Activated T-helper 2 cell treated with anti-CD3 and anti-CD28 coated beads, Interferon-gamma antibody, Interleukin-2, Interleukin-4, amounts not matched to agents 10 μg/mL and 5 μg/mL and 100 μg/mL, durations not matched to agents 14 hours and 24 hours and 36 hours (primary cell): ENCODE data around the gene ANAPC5. TPM values are rescaled to one million over a fixed set of nuclear protein-coding genes. Genes with fewer than 3 reads are reported as not detected.
"Not testable (repeated sequence)": the region's sequence is repeated elsewhere in the genome, so short reads cannot be mapped to it uniquely, and the experiment has no call there.

Experiments used
- DNase-seq: peaks from one replicate; pipeline ENCODE4 v3.0.0; 2021; ENCODE audit warnings: low spot score
- H3K27ac Mint-ChIP-seq: one replicate; pipeline ENCODE4 v1.8.0; 2021; ENCODE audit warnings: mixed read lengths
- H3K27me3 Mint-ChIP-seq: one replicate; pipeline ENCODE4 v1.8.0; 2021; ENCODE audit warnings: low read depth, mixed read lengths
- H3K36me3 Mint-ChIP-seq: one replicate; pipeline ENCODE4 v1.8.0; 2021; ENCODE audit warnings: low read depth, mixed read lengths
- H3K4me1 Mint-ChIP-seq: one replicate; pipeline ENCODE4 v1.8.0; 2021; ENCODE audit warnings: low read depth, mixed read lengths
- H3K4me3 Mint-ChIP-seq: one replicate; pipeline ENCODE4 v1.8.0; 2021; ENCODE audit warnings: low read depth, mild to moderate bottlenecking, moderate library complexity, mixed read lengths
- H3K9me3 Mint-ChIP-seq: one replicate; pipeline ENCODE4 v1.8.0; 2021; ENCODE audit warnings: mixed read lengths
- intact Hi-C: fragments of 100-400 bp; cut with micrococcal nuclease; formaldehyde crosslinking; loops from one replicate; pipeline ENCODE4 v1.15.1; 2023
- total RNA-seq: library from RNA; stranded (reverse); gene quantifications from 2 replicates; pipeline ENCODE4 v1.2.3, GENCODE V29; 2022

The ANAPC5 gene
- 132 and 135 TPM in 2 replicates for total RNA-seq

- H3K36me3 Mint-ChIP-seq: peaks cover 20% of the 10 kb centered on the region
- H3K27ac Mint-ChIP-seq: peak within 1 kb of the TSS; percentile 97
- H3K4me3 Mint-ChIP-seq: peak within 1 kb of the TSS; percentile 95
- intact Hi-C loops: loop anchor here (1.0 to 5.0 kb wide), 3 partner anchors 48 to 275 kb away; partner anchors contain the start of genes ORAI1 and RNF34
- peak; percentile 92 for DNase-seq
- no peaks in the 10 kb centered on the region for H3K9me3 Mint-ChIP-seq
- H3K27me3 Mint-ChIP-seq: peaks cover under 1% of the 10 kb centered on the region
- peaks cover 20% of the 10 kb centered on the region for H3K4me1 Mint-ChIP-seq
These were observed at the start of gene ANAPC5 for GRCh38 chr12:121351820-121352681. TSS of gene ANAPC5 (minus strand) at chr12:121352411. CDS start at chr12:121352340, 71 bp downstream.

GRCh38 chr12:121400332-121401139 lies 48.3 kb upstream of the ANAPC5 start:
- intact Hi-C loops: loop anchor here (1.0 to 2.0 kb wide), 2 partner anchors 48 to 66 kb away; partner anchors contain the start of gene ANAPC5
- Mint-ChIP-seq H3K4me3 (peak overlapping the region; percentile 97), H3K36me3 (peaks cover 27% of the 10 kb centered on the region), H3K9me3 (no peaks in the 10 kb centered on the region), H3K27ac (peak overlapping the region; percentile 96), H3K27me3 (no peaks in the 10 kb centered on the region), H3K4me1 (peaks cover 35% of the 10 kb centered on the region)
- DNase-seq: peak; percentile 56

DNA sequence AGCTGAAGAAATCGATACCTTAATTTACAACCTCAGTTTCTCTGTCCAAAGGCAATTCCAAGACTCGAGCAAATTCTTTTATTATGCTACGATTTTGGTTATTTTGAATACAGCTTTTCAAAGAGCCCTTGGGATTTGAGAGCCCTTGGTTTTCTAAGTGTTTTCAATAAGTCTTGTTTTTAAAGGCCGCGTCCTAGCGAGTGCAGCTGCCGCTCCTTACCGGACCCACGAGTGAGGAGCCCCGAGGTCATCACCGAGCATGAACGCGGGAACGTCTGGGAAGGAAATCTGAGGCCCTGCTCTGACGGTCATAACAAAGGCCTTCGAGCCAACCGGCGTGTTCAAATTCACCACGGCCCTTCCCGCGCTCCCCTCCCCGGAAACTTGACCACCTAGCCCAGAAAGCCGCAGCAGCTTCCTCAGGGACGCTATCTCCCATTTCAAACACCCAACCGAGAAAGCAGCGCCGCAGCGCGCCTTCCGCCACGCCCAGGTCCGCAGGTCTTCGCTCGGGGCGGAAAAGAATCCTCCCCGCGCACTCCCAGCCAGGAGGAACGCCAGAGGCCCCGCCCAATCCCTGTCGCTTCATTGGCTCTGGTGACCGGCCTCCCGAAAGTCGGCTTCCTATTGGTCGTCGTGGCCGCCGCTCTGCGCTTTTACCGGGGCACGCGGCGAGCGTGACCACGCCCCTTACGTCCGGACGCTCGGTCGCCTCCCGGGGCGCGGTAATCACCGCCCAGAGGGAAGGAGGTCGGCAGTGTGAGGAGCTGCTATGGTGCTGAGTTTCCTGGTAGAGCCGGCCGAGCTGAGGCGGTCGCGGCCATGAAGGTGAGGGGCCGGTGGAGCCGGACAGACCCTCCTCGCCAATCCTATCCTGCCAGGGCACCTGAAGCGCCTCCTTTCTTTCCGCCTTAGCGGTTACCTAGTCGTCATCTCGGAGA lies 47.5 kb upstream of the ANAPC5 start, which contains the start of gene RNF34:
Gene RNF34 (plus strand): TSS at position 728 of the 941 bp plus-strand sequence. CDS start 95 bp downstream, at position 823.
- Mint-ChIP-seq H3K27me3 (no peaks in the 10 kb centered on the region), H3K4me3 (peak within 1 kb of the TSS; percentile 97), H3K9me3 (no peaks in the 10 kb centered on the region), H3K27ac (peak within 1 kb of the TSS; percentile 96), H3K4me1 (peaks cover 31% of the 10 kb centered on the region), H3K36me3 (peaks cover 19% of the 10 kb centered on the region)
- intact Hi-C loops: loop anchor here (1.0 to 2.0 kb wide), 2 partner anchors 47 to 67 kb away; partner anchors contain the start of gene ANAPC5
- peak; percentile 99 for DNase-seq

DNA sequence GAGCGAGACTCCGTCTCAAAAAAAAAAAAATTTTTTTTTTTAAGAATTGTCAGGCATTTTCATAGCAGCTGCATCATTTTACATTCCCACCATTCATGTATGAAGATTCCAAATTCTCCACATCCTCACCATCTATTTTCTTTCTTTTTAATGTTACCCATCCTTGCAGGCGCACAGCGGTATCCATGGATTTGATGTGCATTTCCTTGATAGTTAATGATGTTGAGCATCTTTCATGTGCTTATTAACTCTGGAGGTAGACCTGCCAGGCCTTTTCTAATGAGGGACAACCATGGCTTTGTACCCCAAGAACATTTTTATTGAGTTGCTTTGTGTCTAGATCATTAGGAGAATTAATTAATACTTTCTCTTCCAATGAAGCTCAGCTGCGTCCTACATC lies 46.1 kb upstream of the ANAPC5 start:
- peak overlapping the region; percentile 97 for H3K4me3 Mint-ChIP-seq
- intact Hi-C loops: no loop called here
- H3K27ac Mint-ChIP-seq: no peak overlapping the region
- H3K36me3 Mint-ChIP-seq: peaks cover 12% of the 10 kb centered on the region
- DNase-seq: no peak
- no peaks in the 10 kb centered on the region for H3K27me3 Mint-ChIP-seq
- peaks cover 29% of the 10 kb centered on the region for H3K4me1 Mint-ChIP-seq
- no peaks in the 10 kb centered on the region for H3K9me3 Mint-ChIP-seq

- Mint-ChIP-seq H3K4me3 (no peak overlapping the region), H3K27me3 (no peaks in the 10 kb centered on the region)
These were observed 45.3 kb upstream of the ANAPC5 start for GRCh38 chr12:121397521-121397920.

GRCh38 chr12:121392325-121392716 lies 40.1 kb upstream of the ANAPC5 start:
- intact Hi-C loops: no loop called here
- peaks cover 14% of the 10 kb centered on the region for H3K4me1 Mint-ChIP-seq
- H3K4me3 Mint-ChIP-seq: no peak overlapping the region
- H3K9me3 Mint-ChIP-seq: no peaks in the 10 kb centered on the region
- no peaks in the 10 kb centered on the region for H3K36me3 Mint-ChIP-seq
- H3K27me3 Mint-ChIP-seq: no peaks in the 10 kb centered on the region
- DNase-seq: no peak
- no peak overlapping the region for H3K27ac Mint-ChIP-seq

More at GRCh38 chr12:121397521-121397920, 45.3 kb upstream of the ANAPC5 start:
- H3K36me3 Mint-ChIP-seq: peaks cover 7% of the 10 kb centered on the region
- intact Hi-C loops: no loop called here
- DNase-seq: no peak
- no peaks in the 10 kb centered on the region for H3K9me3 Mint-ChIP-seq
- H3K4me1 Mint-ChIP-seq: peaks cover 23% of the 10 kb centered on the region
- no peak overlapping the region for H3K27ac Mint-ChIP-seq

GRCh38 chr12:121391619-121392324 lies 39.6 kb upstream of the ANAPC5 start:
- no peaks in the 10 kb centered on the region for H3K9me3 Mint-ChIP-seq
- no peaks in the 10 kb centered on the region for H3K27me3 Mint-ChIP-seq
- H3K36me3 Mint-ChIP-seq: no peaks in the 10 kb centered on the region
- intact Hi-C loops: no loop called here
- peaks cover 14% of the 10 kb centered on the region for H3K4me1 Mint-ChIP-seq
- H3K4me3 Mint-ChIP-seq: peak overlapping the region; percentile 43
- peak overlapping the region; percentile 74 for H3K27ac Mint-ChIP-seq
- peak; percentile 37 for DNase-seq

DNA sequence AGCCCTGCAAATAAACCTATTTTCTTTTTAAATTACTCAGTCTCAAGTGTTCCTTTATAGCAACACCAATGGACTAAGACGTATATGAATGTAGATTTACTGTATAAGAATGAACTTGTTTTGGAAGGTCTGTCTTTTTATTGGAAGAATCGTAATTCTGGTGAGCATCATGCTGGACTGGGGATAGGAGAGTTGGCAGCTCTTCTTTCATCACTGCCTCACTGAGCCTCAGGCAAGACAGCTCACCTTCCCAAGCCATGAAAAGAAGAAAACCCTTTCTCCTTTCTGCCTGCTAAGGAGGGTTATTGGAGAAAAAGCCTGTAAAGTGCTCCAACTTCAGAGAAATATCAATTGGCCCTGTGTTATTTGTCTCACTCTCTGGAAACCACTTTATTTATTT lies 38.6 kb upstream of the ANAPC5 start:
- Mint-ChIP-seq H3K36me3 (no peaks in the 10 kb centered on the region), H3K27me3 (no peaks in the 10 kb centered on the region), H3K4me3 (no peak overlapping the region), H3K4me1 (peaks cover 14% of the 10 kb centered on the region), H3K9me3 (no peaks in the 10 kb centered on the region), H3K27ac (no peak overlapping the region)
- intact Hi-C loops: no loop called here
- DNase-seq: no peak

- no peak overlapping the region for H3K4me3 Mint-ChIP-seq
These were observed 36.3 kb upstream of the ANAPC5 start for GRCh38 chr12:121388421-121388981.

DNA sequence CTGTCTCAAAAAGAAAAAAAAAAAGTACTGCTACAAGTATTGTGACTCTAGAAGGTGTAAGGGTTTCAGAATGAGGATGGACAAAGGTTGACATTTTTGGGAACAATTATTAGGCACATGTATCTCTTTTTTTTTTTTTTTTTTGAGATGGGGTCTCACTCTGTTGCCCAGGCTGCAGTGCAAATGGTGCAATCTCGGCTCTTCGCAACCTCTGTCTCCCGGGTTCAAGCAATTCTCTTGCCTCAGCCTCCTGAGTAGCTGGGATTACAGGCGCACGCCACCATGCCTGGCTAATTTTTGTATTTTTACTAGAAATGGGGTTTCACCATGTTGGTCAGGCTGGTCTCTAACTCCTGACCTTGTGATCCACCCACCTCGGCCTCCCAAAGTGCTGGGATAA lies 32.7 kb upstream of the ANAPC5 start:
- H3K36me3 Mint-ChIP-seq, H3K9me3 Mint-ChIP-seq, DNase-seq, H3K4me3 Mint-ChIP-seq, H3K27me3 Mint-ChIP-seq, H3K4me1 Mint-ChIP-seq, H3K27ac Mint-ChIP-seq, intact Hi-C loops: not testable (repeated sequence)

More at GRCh38 chr12:121388421-121388981, 36.3 kb upstream of the ANAPC5 start:
- no peak for DNase-seq
- H3K27me3 Mint-ChIP-seq: peaks cover 2% of the 10 kb centered on the region
- peaks cover 14% of the 10 kb centered on the region for H3K4me1 Mint-ChIP-seq
- H3K36me3 Mint-ChIP-seq: no peaks in the 10 kb centered on the region
- H3K9me3 Mint-ChIP-seq: no peaks in the 10 kb centered on the region
- intact Hi-C loops: no loop called here
- peak overlapping the region; percentile 1 for H3K27ac Mint-ChIP-seq

DNA sequence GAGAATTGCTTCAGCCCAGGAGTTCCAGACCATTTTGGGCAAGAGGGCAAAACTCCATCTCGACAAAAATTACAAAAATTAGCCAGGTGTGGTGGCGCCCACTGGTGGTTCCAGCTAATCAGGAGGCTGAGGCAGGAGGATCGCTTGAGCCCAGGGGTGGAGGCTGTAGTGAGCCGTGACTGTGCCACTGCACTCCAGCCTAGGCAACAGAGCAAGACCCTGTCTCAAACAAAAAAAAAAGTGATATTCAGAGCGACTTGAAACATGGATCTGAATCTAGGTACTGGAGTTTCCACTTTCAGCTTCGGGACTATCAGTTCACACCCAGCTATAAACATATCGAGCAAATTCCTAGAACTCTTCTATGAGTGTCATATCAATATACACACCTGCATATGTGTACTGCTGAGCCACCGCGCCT lies 31.4 kb upstream of the ANAPC5 start:
- DNase-seq: no peak
- H3K9me3 Mint-ChIP-seq: no peaks in the 10 kb centered on the region
- peaks cover 6% of the 10 kb centered on the region for H3K27me3 Mint-ChIP-seq
- H3K36me3 Mint-ChIP-seq: no peaks in the 10 kb centered on the region
- H3K4me1 Mint-ChIP-seq: peaks cover 3% of the 10 kb centered on the region
- intact Hi-C loops: no loop called here
- no peak overlapping the region for H3K4me3 Mint-ChIP-seq
- no peak overlapping the region for H3K27ac Mint-ChIP-seq
